ENCODE measurements around the gene ZNF480.

DNA sequence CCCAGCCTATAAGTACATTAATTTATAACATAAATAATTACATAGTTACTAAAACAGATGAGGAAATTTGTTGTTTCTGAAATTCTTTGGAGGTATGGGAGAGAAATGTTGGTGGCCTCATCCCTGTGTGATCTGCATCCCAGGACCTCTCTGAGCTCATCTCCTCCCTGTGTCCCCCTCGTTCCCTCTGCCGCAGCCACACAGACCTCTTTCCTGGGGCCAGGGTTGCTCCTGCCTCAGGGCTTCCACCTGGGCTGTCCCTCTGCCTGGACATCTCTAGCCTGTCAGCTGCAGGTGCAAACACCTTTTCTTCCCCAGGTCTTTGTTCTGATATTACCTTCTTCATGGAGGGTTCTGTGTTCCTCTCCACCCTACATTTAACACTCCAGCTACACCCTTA, 23.7 kb upstream of the ZNF480 start:
- TF ChIP-seq SUZ12 (IDR thresholded peaks at IDR 0.05; ENCODE audit: extremely low read depth, insufficient read depth, insufficient read length) (no peak), YY1 (IDR thresholded peaks at IDR 0.05; ENCODE audit: insufficient read depth, insufficient read length) (no peak)

Data from NT2/D1 (cell line).